Measurements from ENCODE around the gene LGALS9. TPM values are rescaled to one million over a fixed set of nuclear protein-coding genes. Genes with fewer than 3 reads are reported as not detected.

The LGALS9 gene
- polyA plus RNA-seq, 2 of the 4 experiments (the other 2 are of a cell fraction) = 1.2 to 1.5 TPM

DNA sequence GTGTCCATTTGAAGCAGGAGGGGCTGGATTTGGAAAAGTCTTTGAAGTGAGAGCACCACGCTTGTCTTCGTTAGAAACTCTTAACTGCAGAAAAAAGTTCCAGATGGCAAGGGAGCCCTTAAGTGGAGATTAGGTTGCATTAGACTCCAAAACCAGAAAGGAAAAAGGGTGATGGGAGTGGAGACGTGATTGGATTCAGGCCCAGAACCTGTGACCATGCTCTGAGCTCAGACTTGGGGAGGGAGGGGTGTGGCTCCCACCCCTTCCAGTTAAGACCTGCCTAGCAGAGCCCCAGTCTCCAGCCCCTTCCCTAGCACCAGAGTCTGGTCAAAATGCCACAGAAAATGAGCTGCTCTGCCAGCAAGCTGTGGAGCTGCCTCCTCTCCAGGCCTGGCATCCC is 6.4 kb upstream of the LGALS9 start:
- TF ChIP-seq, protein P1, sequence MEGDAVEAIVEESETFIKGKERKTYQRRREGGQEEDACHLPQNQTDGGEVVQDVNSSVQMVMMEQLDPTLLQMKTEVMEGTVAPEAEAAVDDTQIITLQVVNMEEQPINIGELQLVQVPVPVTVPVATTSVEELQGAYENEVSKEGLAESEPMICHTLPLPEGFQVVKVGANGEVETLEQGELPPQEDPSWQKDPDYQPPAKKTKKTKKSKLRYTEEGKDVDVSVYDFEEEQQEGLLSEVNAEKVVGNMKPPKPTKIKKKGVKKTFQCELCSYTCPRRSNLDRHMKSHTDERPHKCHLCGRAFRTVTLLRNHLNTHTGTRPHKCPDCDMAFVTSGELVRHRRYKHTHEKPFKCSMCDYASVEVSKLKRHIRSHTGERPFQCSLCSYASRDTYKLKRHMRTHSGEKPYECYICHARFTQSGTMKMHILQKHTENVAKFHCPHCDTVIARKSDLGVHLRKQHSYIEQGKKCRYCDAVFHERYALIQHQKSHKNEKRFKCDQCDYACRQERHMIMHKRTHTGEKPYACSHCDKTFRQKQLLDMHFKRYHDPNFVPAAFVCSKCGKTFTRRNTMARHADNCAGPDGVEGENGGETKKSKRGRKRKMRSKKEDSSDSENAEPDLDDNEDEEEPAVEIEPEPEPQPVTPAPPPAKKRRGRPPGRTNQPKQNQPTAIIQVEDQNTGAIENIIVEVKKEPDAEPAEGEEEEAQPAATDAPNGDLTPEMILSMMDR (IDR thresholded peaks at IDR 0.05) = no peak
- no peak for TF ChIP-seq ZSCAN20 (CRISPR knock-in tag; IDR thresholded peaks at IDR 0.05)
- DNase-seq (ENCODE audit: low read depth in 1 of 2, low spot score in 1 of 2) (no peak), ATAC-seq (no peak), FAIRE-seq (no peak)
- Histone ChIP-seq H3K4me3 (no peak overlapping the region), H3K4me2 (no peak overlapping the region), H3K4me1 (no peaks in the 10 kb centered on the region), H3K9me3 (no peaks in the 10 kb centered on the region), H3K27ac (no peak overlapping the region)
- WGBS (ENCODE audit: missing lambda C conversion rate) = 85% methylated on average over 3 of the region's 3 CpGs
- POLR2A ChIA-PET = no interaction called here
- CTCF ChIA-PET = interaction anchor here (1.3 to 2.7 kb wide), 6 partner anchors 15 to 29 kb away, joined by 3 to 19 read pairs (median 8); no protein-coding TSS in a partner anchor

DNA sequence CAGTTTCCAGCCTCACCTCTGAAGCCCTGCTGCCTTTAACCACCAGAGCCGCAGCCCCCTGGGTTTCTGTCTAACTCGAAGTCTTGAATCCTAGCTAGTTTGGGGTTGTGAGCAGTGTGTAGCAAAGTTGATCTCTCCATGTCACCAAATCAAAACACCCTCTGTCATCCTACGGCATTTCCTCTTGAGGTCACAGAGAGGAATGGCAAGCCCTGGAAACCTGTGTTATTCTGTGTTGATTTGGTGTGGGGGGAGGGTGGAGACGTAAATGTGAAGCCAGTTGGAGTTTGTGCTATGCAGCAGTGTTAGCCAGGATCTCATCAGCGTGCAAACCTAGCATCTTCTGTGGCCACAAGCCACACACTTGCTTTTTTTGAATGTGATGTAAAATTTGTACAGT is 5.1 kb upstream of the LGALS9 start:
- no peaks in the 10 kb centered on the region for H3K4me1 ChIP-seq
- FAIRE-seq = no peak
- TF ChIP-seq HOXB13 (CRISPR knock-in tag; IDR thresholded peaks at IDR 0.05; ENCODE audit: low read depth) = no peak
- TF ChIP-seq, protein P2, sequence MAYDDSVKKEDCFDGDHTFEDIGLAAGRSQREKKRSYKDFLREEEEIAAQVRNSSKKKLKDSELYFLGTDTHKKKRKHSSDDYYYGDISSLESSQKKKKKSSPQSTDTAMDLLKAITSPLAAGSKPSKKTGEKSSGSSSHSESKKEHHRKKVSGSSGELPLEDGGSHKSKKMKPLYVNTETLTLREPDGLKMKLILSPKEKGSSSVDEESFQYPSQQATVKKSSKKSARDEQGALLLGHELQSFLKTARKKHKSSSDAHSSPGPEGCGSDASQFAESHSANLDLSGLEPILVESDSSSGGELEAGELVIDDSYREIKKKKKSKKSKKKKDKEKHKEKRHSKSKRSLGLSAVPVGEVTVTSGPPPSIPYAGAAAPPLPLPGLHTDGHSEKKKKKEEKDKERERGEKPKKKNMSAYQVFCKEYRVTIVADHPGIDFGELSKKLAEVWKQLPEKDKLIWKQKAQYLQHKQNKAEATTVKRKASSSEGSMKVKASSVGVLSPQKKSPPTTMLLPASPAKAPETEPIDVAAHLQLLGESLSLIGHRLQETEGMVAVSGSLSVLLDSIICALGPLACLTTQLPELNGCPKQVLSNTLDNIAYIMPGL (CRISPR knock-in tag; IDR thresholded peaks at IDR 0.05; ENCODE audit: borderline replicate concordance) = no peak
- TF ChIP-seq HDAC2 (IDR thresholded peaks at IDR 0.05) = no peak
- TF ChIP-seq FOSL2 (IDR thresholded peaks at IDR 0.05) = no peak
- TF ChIP-seq FOSL2 (CRISPR knock-in tag; IDR thresholded peaks at IDR 0.05) = no peak
- TF ChIP-seq, protein P3, sequence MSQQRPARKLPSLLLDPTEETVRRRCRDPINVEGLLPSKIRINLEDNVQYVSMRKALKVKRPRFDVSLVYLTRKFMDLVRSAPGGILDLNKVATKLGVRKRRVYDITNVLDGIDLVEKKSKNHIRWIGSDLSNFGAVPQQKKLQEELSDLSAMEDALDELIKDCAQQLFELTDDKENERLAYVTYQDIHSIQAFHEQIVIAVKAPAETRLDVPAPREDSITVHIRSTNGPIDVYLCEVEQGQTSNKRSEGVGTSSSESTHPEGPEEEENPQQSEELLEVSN (IDR thresholded peaks at IDR 0.05; ENCODE audit: borderline replicate concordance, low read depth) = no peak
- TF ChIP-seq, protein P4, sequence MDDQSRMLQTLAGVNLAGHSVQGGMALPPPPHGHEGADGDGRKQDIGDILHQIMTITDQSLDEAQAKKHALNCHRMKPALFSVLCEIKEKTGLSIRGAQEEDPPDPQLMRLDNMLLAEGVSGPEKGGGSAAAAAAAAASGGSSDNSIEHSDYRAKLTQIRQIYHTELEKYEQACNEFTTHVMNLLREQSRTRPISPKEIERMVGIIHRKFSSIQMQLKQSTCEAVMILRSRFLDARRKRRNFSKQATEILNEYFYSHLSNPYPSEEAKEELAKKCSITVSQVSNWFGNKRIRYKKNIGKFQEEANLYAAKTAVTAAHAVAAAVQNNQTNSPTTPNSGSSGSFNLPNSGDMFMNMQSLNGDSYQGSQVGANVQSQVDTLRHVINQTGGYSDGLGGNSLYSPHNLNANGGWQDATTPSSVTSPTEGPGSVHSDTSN (IDR thresholded peaks at IDR 0.05) = no peak
- TF ChIP-seq SREBF2 (IDR thresholded peaks at IDR 0.05) = no peak
- TF ChIP-seq KDM5A (IDR thresholded peaks at IDR 0.05) = no peak
- no peak for TF ChIP-seq EHF (CRISPR knock-in tag; IDR thresholded peaks at IDR 0.05)
- H3K4me2 ChIP-seq = no peak overlapping the region
- 85% methylated on average over 5 of the region's 5 CpGs for WGBS (ENCODE audit: missing lambda C conversion rate)
- H3K4me3 ChIP-seq = no peak overlapping the region
- no peak overlapping the region for H3K27ac ChIP-seq
- ChIA-PET CTCF (interaction anchor here (1.4 to 2.7 kb wide), 9 partner anchors 16 to 131 kb away, joined by 3 to 19 read pairs (median 6); no protein-coding TSS in a partner anchor), POLR2A (no interaction called here)
- DNase-seq (ENCODE audit: low read depth in 1 of 2, low spot score in 1 of 2) = no peak
- no peak for ATAC-seq
- no peaks in the 10 kb centered on the region for H3K9me3 ChIP-seq

DNA sequence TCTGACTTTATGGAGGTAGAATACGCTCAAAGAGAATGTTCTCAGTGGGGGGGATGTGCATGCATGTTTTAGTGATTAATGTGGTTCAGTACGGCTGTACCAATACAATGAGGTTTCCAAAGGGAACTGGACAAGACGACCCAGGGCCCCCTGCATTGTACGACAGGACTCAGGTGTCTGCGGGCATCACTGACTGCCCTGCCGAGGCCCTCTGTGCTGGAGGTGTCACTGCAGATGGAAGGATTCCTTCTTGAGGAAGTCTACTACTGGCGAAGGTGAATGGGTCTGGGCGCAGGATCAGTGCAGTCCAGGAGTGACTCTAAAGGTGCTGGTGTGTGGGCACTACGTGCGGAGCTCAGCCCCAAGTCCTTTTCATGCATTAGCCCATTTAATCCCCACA is 3.5 kb upstream of the LGALS9 start:
- Histone ChIP-seq H3K9me3 (no peaks in the 10 kb centered on the region), H3K27ac (no peak overlapping the region), H3K4me1 (no peaks in the 10 kb centered on the region), H3K4me2 (no peak overlapping the region), H3K4me3 (no peak overlapping the region)
- ChIA-PET POLR2A (no interaction called here), CTCF (interaction anchor here (1.6 kb wide), 1 partner anchor 18 kb away, joined by 3 read pairs; no protein-coding TSS in a partner anchor)
- WGBS (ENCODE audit: missing lambda C conversion rate) = 88% methylated on average over 10 of the region's 10 CpGs
- FAIRE-seq = no peak
- DNase-seq (ENCODE audit: low read depth in 1 of 2, low spot score in 1 of 2) = no peak
- ATAC-seq = no peak
- no peak for TF ChIP-seq EHF (CRISPR knock-in tag; IDR thresholded peaks at IDR 0.05)
- no peak for TF ChIP-seq POLR2AphosphoS2 (conservative IDR thresholded peaks at IDR 0.05; ENCODE audit: low read length)
- TF ChIP-seq, protein P5, sequence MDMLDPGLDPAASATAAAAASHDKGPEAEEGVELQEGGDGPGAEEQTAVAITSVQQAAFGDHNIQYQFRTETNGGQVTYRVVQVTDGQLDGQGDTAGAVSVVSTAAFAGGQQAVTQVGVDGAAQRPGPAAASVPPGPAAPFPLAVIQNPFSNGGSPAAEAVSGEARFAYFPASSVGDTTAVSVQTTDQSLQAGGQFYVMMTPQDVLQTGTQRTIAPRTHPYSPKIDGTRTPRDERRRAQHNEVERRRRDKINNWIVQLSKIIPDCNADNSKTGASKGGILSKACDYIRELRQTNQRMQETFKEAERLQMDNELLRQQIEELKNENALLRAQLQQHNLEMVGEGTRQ (IDR thresholded peaks at IDR 0.05) = no peak
- TF ChIP-seq CBX8 (IDR thresholded peaks at IDR 0.05) = no peak
- TF ChIP-seq ESRRA (IDR thresholded peaks at IDR 0.05; ENCODE audit: borderline replicate concordance, low read length) = no peak
- no peak for TF ChIP-seq ZNF302 (CRISPR knock-in tag; IDR thresholded peaks at IDR 0.05)
